HG03095 (cell line): ENCODE results near the gene SPATA25.

Experiments used
- ATAC-seq: cut with Tn5 transposase; IDR thresholded peaks from one replicate; pipeline ENCODE4 v1.9.1; 2021; ENCODE audit warnings: moderate library complexity; ENCODE audit not compliant: unreplicated experiment

Gene SPATA25

GRCh38 chr20:45867136-45867818, 20.1 kb downstream of the SPATA25 start:
- no peak for ATAC-seq

- no peak for ATAC-seq
Observed at GRCh38 chr20:45866454-45866853, 21.0 kb downstream of the SPATA25 start.

- no peak for ATAC-seq
Observed at GRCh38 chr20:45863543-45864470, 23.6 kb downstream of the SPATA25 start.

- no peak for ATAC-seq
Observed at GRCh38 chr20:45861221-45862075, 26.0 kb downstream of the SPATA25 start.

GRCh38 chr20:45860560-45861220, 26.7 kb downstream of the SPATA25 start:
- no peak for ATAC-seq

GRCh38 chr20:45859916-45860315, 27.5 kb downstream of the SPATA25 start:
- no peak for ATAC-seq

GRCh38 chr20:45857882-45858216, 29.6 kb downstream of the SPATA25 start:
- peak; percentile 24 for ATAC-seq

- ATAC-seq = peak; percentile 89
Observed at GRCh38 chr20:45857114-45857881, 30.1 kb downstream of the SPATA25 start, which contains the start of the genes ACOT8 and ZSWIM3. Gene ACOT8 (minus strand): TSS chr20:45857392. CDS start chr20:45857315, 77 bp downstream. Gene ZSWIM3 (plus strand): TSS chr20:45857614. CDS start chr20:45857826, 212 bp downstream.

- no peak for ATAC-seq
Observed at GRCh38 chr20:45853484-45853883, 33.9 kb downstream of the SPATA25 start.

- ATAC-seq = no peak
Observed at GRCh38 chr20:45852326-45852725, 35.1 kb downstream of the SPATA25 start.

GRCh38 chr20:45851501-45851900, 35.9 kb downstream of the SPATA25 start:
- no peak for ATAC-seq

- ATAC-seq = no peak
Observed at GRCh38 chr20:45850926-45851325, 36.5 kb downstream of the SPATA25 start.

- ATAC-seq = no peak
Observed at GRCh38 chr20:45850238-45850637, 37.2 kb downstream of the SPATA25 start.

GRCh38 chr20:45848969-45849582, 38.3 kb downstream of the SPATA25 start:
- no peak for ATAC-seq

- ATAC-seq = no peak
Observed at GRCh38 chr20:45848421-45848820, 39.0 kb downstream of the SPATA25 start.

GRCh38 chr20:45845452-45845851, 42.0 kb downstream of the SPATA25 start:
- no peak for ATAC-seq

GRCh38 chr20:45843506-45843905, 43.9 kb downstream of the SPATA25 start:
- no peak for ATAC-seq

GRCh38 chr20:45842169-45842812, 45.1 kb downstream of the SPATA25 start:
- ATAC-seq = no peak
